Prostate gland (tissue), 2 donors: Measurements from ENCODE around the gene CXorf65. TPM values are rescaled to one million over a fixed set of nuclear protein-coding genes. Genes with fewer than 3 reads are reported as not detected.

Source experiments
- DNase-seq: peaks from one replicate; pipeline ENCODE4 v3.0.0-alpha.2; 2019; ENCODE audit warnings: low spot score
- H3K27ac ChIP-seq, 2 donors: fragments of 200-600 bp; sonication (generic); 2 replicates each; pipeline ENCODE4 v1.5.1; 2017 to 2019
- H3K27me3 ChIP-seq: fragments of 200-600 bp; sonication (generic); replicated peaks from 2 replicates; pipeline ENCODE4 v1.5.1; 2019; ENCODE audit not compliant: insufficient read depth
- H3K36me3 ChIP-seq, 2 donors: fragments of 200-600 bp; sonication (generic); 1 replicate in 1 of 2; 2 replicates in 1 of 2; pipeline versions ENCODE4 v1.5.1 to v1.8.1; 2017 to 2019
- H3K4me1 ChIP-seq: fragments of 200-600 bp; sonication (generic); replicated peaks from 2 replicates; pipeline ENCODE4 v1.5.1; 2019
- H3K4me3 ChIP-seq, 2 donors: fragments of 200-600 bp; sonication (generic); 2 replicates each; pipeline ENCODE4 v1.5.1; 2017 to 2019
- H3K9me3 ChIP-seq: fragments of 200-600 bp; sonication (generic); 2 replicates; pipeline ENCODE4 v1.5.1; 2017
- POLR2A ChIP-seq: fragments of 450-650 bp; IDR thresholded peaks from one replicate; pipeline ENCODE4 v1.6.1; 2016; ENCODE audit warnings: antibody characterized with exemption, mild to moderate bottlenecking
- POLR2AphosphoS5 ChIP-seq: sonication (generic); formaldehyde crosslinking; IDR thresholded peaks from one replicate; pipeline ENCODE4 v1.6.1; 2017; ENCODE audit warnings: antibody characterized with exemption
- WGBS: methylation state at CpG from one replicate; pipeline ENCODE4 v1.1.5; 2018; 5-methylcytosine and 5-hydroxymethylcytosine counted together
- intact Hi-C: fragments of 100-400 bp; cut with DNase I; formaldehyde crosslinking; loops from one replicate; pipeline ENCODE4 v1.14.2; 2022
- total RNA-seq, 2 donors: library from RNA; depleted of rRNA; stranded (reverse); fragments of >200 nt; gene quantifications; one replicate each; pipeline ENCODE4 v1.1.0, GENCODE V29; 2016
- TF ChIP-seq, protein P1 (sequence below), 4 experiments: fragments of 200-600 bp in 2 of 4; fragments of 450-650 bp in 2 of 4; sonication (generic) in 2 of 4; IDR thresholded peaks; 1 replicate in 3 of 4; 2 replicates in 1 of 4; pipeline ENCODE4 v1.5.1; 2016 to 2019; ENCODE audit warnings: antibody characterized with exemption in 4 of 4, mild to moderate bottlenecking in 2 of 4, moderate library complexity in 2 of 4

CXorf65 gene
- total RNA-seq, 2 donors from 2014 or later = not detected

- intact Hi-C loops = no loop called here
- no peaks in the 10 kb centered on the region for H3K9me3 ChIP-seq
- no peaks in the 10 kb centered on the region for H3K4me1 ChIP-seq
Observed at GRCh38 chrX:71147496-71148277, 41.1 kb upstream of the CXorf65 start.

DNA sequence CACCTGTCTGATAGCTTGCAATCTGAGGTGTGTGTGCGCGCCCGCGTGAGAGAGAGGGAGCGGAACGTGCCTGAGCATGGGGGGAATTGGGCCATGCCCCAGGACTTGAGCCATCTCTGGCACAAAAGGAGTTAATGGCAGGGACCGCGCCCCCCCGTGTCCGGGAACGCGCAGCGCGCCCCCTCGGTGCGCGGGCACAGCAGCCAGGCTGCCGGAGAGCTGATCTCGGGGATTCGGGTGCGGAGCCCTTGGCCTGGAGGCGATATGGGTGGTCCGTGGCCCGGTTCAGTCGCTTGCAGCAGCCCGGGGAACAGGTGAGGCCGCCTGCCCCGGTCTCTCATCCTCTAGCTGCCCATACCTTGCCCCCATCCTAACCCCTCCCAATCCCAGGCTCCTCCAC lies 38.1 kb upstream of the CXorf65 start, which contains the start of gene NLGN3:
NLGN3 (plus strand) TSS at position 191 of the 400 bp plus-strand sequence. CDS start 2,909 bp downstream, outside the sequence.
- Histone ChIP-seq H3K36me3 (no peaks in the 10 kb centered on the region), H3K27ac (no peak within 1 kb of the TSS), H3K9me3 (no peaks in the 10 kb centered on the region), H3K4me1 (no peaks in the 10 kb centered on the region), H3K27me3 (no peaks in the 10 kb centered on the region), H3K4me3 (peak within 1 kb of the TSS in 1 of 2 donors; percentile 5)
- under 1% methylated on average over 15 of the region's 28 CpGs for WGBS
- TF ChIP-seq, protein P1, sequence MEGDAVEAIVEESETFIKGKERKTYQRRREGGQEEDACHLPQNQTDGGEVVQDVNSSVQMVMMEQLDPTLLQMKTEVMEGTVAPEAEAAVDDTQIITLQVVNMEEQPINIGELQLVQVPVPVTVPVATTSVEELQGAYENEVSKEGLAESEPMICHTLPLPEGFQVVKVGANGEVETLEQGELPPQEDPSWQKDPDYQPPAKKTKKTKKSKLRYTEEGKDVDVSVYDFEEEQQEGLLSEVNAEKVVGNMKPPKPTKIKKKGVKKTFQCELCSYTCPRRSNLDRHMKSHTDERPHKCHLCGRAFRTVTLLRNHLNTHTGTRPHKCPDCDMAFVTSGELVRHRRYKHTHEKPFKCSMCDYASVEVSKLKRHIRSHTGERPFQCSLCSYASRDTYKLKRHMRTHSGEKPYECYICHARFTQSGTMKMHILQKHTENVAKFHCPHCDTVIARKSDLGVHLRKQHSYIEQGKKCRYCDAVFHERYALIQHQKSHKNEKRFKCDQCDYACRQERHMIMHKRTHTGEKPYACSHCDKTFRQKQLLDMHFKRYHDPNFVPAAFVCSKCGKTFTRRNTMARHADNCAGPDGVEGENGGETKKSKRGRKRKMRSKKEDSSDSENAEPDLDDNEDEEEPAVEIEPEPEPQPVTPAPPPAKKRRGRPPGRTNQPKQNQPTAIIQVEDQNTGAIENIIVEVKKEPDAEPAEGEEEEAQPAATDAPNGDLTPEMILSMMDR (IDR thresholded peaks at IDR 0.05) = no peak
- TF ChIP-seq POLR2A = no peak
- TF ChIP-seq POLR2AphosphoS5 = no peak
- intact Hi-C loops = loop anchor here (2.0 kb wide), 1 partner anchor 34 kb away; no protein-coding TSS in a partner anchor
- no peak for DNase-seq

More at GRCh38 chrX:71147496-71148277, 41.1 kb upstream of the CXorf65 start:
- H3K36me3 ChIP-seq = no peaks in the 10 kb centered on the region
- no peak overlapping the region for H3K4me3 ChIP-seq
- TF ChIP-seq, protein P1 (IDR thresholded peaks at IDR 0.05) = no peak
- no peak for TF ChIP-seq POLR2A
- no peaks in the 10 kb centered on the region for H3K27me3 ChIP-seq
- no peak overlapping the region for H3K27ac ChIP-seq
- 65% methylated on average over 16 of the region's 28 CpGs for WGBS
- no peak for DNase-seq

- no peaks in the 10 kb centered on the region for H3K9me3 ChIP-seq
- H3K27me3 ChIP-seq = no peaks in the 10 kb centered on the region
- 13% methylated on average over 6 of the region's 6 CpGs for WGBS
Observed at GRCh38 chrX:71143508-71143907, 37.0 kb upstream of the CXorf65 start.

GRCh38 chrX:71140440-71140839 lies 33.9 kb upstream of the CXorf65 start:
- H3K27me3 ChIP-seq = no peaks in the 10 kb centered on the region
- 85% methylated on average over 3 of the region's 6 CpGs for WGBS
- H3K4me3 ChIP-seq = no peak overlapping the region
- no peaks in the 10 kb centered on the region for H3K4me1 ChIP-seq
- DNase-seq = no peak
- no peaks in the 10 kb centered on the region for H3K9me3 ChIP-seq
- H3K36me3 ChIP-seq = no peaks in the 10 kb centered on the region
- no peak overlapping the region for H3K27ac ChIP-seq
- intact Hi-C loops = no loop called here
- TF ChIP-seq, protein P1 (IDR thresholded peaks at IDR 0.05) = no peak
- TF ChIP-seq POLR2A = no peak
- no peak for TF ChIP-seq POLR2AphosphoS5

More at GRCh38 chrX:71143508-71143907, 37.0 kb upstream of the CXorf65 start:
- peak; percentile 26 for DNase-seq
- TF ChIP-seq POLR2A (no peak), POLR2AphosphoS5 (peak; percentile 13)
- TF ChIP-seq, protein P1 (IDR thresholded peaks at IDR 0.05) = no peak
- intact Hi-C loops = no loop called here
- Histone ChIP-seq H3K36me3 (no peaks in the 10 kb centered on the region), H3K27ac (no peak overlapping the region), H3K4me3 (no peak overlapping the region), H3K4me1 (no peaks in the 10 kb centered on the region)

DNA sequence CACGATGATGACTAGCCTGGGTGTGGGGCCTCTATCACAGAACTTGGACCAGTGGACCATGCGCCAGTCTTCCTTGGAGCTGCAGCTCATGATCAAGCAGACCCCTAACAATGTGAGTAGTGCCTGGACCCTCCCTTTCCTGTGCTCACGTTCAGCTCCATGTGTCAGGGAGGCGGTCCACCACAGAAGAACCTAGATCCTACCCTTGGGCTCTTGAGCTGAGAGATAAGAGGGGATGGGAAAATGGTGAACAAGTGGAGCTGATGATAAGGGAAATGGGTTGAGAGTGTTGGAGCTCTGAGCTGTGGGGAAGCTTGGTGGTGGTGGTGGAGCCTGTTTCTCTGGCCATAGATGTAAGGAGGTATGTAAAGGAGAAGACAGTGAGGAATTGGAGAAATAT lies 25.0 kb upstream of the CXorf65 start:
- no peaks in the 10 kb centered on the region for H3K36me3 ChIP-seq
- DNase-seq = no peak
- TF ChIP-seq POLR2AphosphoS5 (no peak), POLR2A (no peak)
- TF ChIP-seq, protein P1 (IDR thresholded peaks at IDR 0.05) = no peak
- no peak overlapping the region for H3K4me3 ChIP-seq
- H3K4me1 ChIP-seq = no peaks in the 10 kb centered on the region
- WGBS = 67% methylated on average over 2 of the region's 4 CpGs
- intact Hi-C loops = no loop called here
- no peaks in the 10 kb centered on the region for H3K9me3 ChIP-seq
- H3K27ac ChIP-seq = no peak overlapping the region
- H3K27me3 ChIP-seq = no peaks in the 10 kb centered on the region
